GM19193 (cell line): ENCODE results near the gene KRTAP3-1.
"Not testable (repeated sequence)": the region's sequence is repeated elsewhere in the genome, so short reads cannot be mapped to it uniquely, and the experiment has no call there.

Experiments
- POLR2A ChIP-seq: IDR thresholded peaks from 4 replicates; pipeline ENCODE4 v1.6.1; 2011; ENCODE audit not compliant: insufficient read depth, insufficient read length; ENCODE audit errors: extremely low read depth

The KRTAP3-1 gene

GRCh38 chr17:41008811-41009210, at the start of gene KRTAP3-1:
TSS of gene KRTAP3-1 (minus strand) at chr17:41009128. CDS start at chr17:41009074, 54 bp downstream.
- no peak for TF ChIP-seq POLR2A

- no peak for TF ChIP-seq POLR2A
Observed at GRCh38 chr17:41057547-41057946, 48.6 kb upstream of the KRTAP3-1 start.

- TF ChIP-seq POLR2A, result not testable (repeated sequence)
Observed at GRCh38 chr17:41055130-41055529, 46.2 kb upstream of the KRTAP3-1 start, which contains the start of gene KRTAP2-2. TSS of gene KRTAP2-2 (minus strand) at chr17:41055230. CDS start at chr17:41055211, 19 bp downstream.

- no peak for TF ChIP-seq POLR2A
Observed at GRCh38 chr17:41054025-41054424, 45.1 kb upstream of the KRTAP3-1 start.

- no peak for TF ChIP-seq POLR2A
Observed at GRCh38 chr17:41052566-41052965, 43.6 kb upstream of the KRTAP3-1 start.

- TF ChIP-seq POLR2A, result no peak
Observed at GRCh38 chr17:41049110-41049509, 40.2 kb upstream of the KRTAP3-1 start.

GRCh38 chr17:41048441-41048840, 39.5 kb upstream of the KRTAP3-1 start:
- TF ChIP-seq POLR2A, result no peak

- not testable (repeated sequence) for TF ChIP-seq POLR2A
Observed at GRCh38 chr17:41046735-41047465, 38.0 kb upstream of the KRTAP3-1 start, which contains the start of gene KRTAP2-1. TSS of gene KRTAP2-1 (minus strand) at chr17:41047316. CDS start at chr17:41047267, 49 bp downstream.

- no peak for TF ChIP-seq POLR2A
Observed at GRCh38 chr17:41042953-41043352, 34.0 kb upstream of the KRTAP3-1 start.

- not testable (repeated sequence) for TF ChIP-seq POLR2A
Observed at GRCh38 chr17:41040783-41041571, 32.0 kb upstream of the KRTAP3-1 start, which contains the start of gene KRTAP1-1. TSS of gene KRTAP1-1 (minus strand) at chr17:41041450. CDS start at chr17:41041397, 53 bp downstream.

- no peak for TF ChIP-seq POLR2A
Observed at GRCh38 chr17:41037853-41038350, 29.0 kb upstream of the KRTAP3-1 start.

GRCh38 chr17:41034346-41034935, 25.5 kb upstream of the KRTAP3-1 start, which contains the start of gene KRTAP1-3:
TSS of gene KRTAP1-3 (minus strand) at chr17:41034874. CDS start at chr17:41034821, 53 bp downstream.
- TF ChIP-seq POLR2A, result not testable (repeated sequence)

- no peak for TF ChIP-seq POLR2A
Observed at GRCh38 chr17:41029633-41030245, 20.8 kb upstream of the KRTAP3-1 start, which contains the start of gene KRTAP1-4. TSS of gene KRTAP1-4 (minus strand) at chr17:41030195. CDS start at chr17:41030078, 117 bp downstream.

- no peak for TF ChIP-seq POLR2A
Observed at GRCh38 chr17:41026715-41027471, 18.0 kb upstream of the KRTAP3-1 start, which contains the start of gene KRTAP1-5. TSS of gene KRTAP1-5 (minus strand) at chr17:41027208. CDS start at chr17:41027155, 53 bp downstream.

- TF ChIP-seq POLR2A, result no peak
Observed at GRCh38 chr17:41024697-41025096, 15.8 kb upstream of the KRTAP3-1 start.
